Stimulated activated CD4-positive, alpha-beta T cell treated with anti-CD3 and anti-CD28 coated beads, Interleukin-1b, Interleukin-23, amount 100 ng/mL, for 48 hours (primary cell): ENCODE measurements around the gene NRG3.

Source experiments
- DNase-seq: peaks from one replicate; pipeline ENCODE4 v3.0.0-alpha.2; 2020

NRG3 gene

DNA sequence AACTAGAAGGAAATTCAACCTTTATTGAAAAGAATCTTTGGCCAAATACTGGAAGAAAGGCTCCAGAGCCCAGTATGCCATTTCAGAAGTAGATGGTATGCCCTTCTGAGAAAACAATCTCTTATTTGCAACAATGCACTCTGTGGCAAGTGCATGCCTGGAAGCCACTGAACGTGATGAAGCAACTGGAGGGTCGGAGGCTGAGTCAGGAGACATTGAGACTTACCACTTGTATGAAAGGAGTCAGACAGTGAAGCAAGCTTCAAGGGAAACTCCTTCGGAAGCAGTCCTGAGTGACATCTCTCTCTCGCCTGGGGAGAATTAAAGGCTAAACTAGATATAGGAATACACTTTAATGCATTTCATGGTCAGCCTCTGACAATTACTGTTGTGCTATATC lies 353.7 kb downstream of the NRG3 start:
- DNase-seq, result no peak

DNA sequence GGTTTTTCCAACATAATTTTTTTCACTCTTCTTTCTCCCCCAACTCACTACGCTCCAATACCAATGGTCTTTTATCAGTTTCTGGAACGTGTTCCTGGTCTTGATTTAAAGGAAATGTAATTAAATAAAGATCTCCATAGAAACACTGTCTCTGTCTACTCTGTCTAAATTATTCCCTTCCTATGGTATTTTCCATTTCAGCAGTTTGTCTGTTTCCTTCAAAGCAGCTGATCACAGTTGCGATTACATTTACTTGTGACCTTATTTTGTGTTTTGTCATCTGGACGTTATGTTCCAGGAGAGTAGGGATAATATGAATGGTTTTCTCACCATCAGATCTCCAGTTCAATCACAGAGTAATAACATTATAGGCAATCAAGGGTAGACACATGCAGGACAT lies 359.2 kb downstream of the NRG3 start:
- no peak for DNase-seq

DNA sequence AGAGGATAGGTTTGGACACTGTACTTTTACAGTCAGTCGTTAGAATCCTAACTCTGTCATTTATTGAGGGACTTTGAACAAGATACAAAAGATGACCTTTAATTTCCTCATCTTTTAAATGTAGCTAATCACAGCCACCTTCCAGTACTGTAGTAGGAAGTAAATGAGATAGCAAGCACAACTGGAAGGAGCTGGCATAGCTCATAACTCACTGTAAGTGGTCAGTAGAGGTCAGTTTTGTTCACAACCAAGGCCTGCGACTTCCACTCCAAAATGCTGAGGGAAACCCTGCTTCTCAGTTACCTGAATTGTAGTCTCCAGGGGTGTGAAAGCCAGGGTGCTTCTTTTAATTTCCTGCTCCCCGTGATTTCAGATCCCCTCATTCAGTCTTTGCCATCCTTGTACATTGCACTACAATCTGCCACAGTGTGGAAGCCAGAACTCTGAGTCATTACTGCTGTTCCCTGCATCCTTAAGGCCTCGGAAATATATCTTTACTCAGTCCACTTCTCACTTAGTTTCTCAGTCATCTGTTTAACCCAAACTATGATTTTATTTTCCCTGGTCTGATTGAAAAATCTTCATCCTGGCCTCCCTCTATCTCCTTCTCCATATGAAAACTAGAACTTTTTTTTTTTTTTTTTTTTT lies 361.2 kb downstream of the NRG3 start:
- DNase-seq, result no peak

DNA sequence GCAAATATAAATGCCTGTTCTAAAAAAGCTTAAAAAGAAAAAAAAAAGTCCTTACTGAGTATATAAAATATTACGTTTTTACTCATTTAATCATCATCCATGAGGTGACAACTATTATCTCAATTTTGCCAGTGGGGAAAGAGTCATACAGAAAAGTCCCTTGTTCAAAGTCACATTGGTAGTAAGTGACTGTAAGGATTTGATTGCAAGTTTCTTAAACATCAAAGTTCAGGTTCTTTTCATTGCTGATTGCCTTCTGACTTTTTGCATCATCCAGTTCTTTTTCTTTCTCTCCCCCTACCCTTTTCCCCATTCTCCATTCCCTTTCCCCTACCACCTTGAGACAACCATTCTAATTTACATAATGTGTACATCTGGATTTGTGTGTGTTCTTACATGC lies 363.3 kb downstream of the NRG3 start:
- DNase-seq, result no peak

DNA sequence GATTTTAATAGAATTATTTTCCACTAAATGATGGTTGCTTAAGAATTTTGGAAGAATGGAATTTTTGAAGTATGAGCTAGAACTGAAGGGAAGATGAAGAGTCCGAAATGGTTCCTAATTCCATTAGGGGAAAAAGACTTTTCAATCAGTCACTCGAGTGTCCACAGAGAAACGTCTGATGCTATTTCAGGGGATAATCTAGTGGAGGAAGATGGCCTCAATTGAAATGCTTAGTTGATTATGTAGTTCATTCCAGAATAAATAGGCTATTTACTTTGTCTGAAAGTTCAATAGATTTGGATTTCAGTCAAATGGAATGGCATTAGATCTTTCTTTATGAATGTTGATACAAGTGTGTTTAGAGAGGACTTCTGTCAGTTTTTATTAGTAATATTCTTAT lies 365.4 kb downstream of the NRG3 start:
- DNase-seq, result no peak

DNA sequence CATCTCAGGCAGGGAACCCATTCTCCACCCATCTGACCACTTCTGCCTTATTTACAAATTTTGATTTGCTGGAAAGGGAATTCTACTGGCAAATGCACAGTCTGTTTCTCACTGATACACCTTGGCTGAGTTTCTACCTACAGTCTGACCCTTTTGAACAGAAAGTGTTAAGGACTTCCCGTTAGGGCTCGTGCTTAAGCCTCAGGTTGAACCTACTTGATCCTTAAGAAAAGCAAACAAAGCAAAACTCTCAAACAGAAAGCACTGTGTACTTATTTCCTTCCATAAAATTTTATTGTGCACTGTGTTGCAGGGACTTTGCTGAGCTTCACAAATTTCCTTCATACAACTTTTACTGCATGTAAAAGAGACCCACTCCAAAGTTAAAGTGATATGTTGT lies 367.8 kb downstream of the NRG3 start:
- no peak for DNase-seq

DNA sequence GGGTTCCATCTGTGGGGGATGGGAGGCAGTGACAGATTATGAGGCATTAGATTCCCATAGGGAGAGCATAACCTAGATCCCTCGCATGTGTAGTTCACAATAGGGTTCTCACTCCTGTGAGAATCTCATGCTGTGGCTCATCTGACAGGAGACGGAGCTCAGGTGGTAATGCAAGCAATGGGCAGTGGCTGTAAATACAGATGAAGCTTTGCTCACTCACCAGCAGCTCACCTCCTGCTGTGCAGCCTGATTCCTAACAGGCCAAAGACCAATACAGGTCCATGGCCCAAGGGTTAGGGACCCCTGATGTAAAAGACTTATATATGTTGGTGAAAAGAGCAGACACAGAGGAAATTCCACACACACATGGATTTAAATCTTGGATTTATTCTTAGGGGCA lies 370.2 kb downstream of the NRG3 start:
- no peak for DNase-seq

DNA sequence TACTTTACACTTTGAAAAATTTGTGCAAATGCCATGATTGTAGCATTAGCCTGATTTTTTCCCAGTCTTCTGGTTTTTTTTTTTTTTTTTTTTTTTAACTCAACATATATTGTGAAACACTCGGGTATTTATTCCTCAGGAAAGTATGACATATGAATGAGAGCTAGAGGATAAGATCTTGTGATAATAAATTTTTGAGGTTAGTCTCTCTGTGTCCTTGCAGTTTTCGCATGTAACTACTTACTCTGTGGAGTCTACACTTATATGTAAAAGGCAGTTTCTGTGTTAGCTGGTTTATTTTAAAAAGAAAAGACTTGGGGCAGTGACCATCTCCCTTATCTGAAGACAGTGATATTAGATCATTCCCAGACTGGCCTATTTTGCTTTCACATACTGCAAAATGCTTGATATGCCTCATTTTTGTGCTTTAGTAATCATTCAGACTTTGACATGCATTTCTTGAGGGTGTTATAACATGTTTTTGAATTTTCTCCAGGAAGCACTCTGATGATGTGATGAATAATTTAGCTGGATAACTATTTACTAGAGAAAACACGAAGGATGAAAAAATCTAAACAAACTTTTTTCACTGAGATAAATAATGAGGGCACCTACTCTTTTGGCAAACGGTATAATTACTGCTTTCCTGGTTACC lies 371.0 kb downstream of the NRG3 start:
- DNase-seq, result no peak

DNA sequence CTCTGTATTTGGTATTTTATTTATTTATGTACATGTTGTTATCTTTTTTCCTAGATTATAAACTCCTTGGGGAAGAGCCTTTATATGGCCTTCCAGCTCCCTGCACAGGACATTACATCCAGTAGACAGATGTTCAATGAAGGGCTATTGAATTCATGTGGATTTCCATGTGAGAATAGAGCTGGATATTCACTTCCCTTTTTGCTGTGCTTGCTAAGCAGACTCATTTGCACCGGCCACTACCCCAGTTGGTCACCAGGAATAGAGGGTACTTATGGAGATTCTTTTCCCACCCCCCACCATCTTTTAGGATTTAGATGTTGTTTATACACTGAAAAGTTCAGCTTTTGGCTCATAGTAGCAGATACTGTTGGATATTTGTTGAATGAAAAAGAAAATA lies 374.1 kb downstream of the NRG3 start:
- no peak for DNase-seq

DNA sequence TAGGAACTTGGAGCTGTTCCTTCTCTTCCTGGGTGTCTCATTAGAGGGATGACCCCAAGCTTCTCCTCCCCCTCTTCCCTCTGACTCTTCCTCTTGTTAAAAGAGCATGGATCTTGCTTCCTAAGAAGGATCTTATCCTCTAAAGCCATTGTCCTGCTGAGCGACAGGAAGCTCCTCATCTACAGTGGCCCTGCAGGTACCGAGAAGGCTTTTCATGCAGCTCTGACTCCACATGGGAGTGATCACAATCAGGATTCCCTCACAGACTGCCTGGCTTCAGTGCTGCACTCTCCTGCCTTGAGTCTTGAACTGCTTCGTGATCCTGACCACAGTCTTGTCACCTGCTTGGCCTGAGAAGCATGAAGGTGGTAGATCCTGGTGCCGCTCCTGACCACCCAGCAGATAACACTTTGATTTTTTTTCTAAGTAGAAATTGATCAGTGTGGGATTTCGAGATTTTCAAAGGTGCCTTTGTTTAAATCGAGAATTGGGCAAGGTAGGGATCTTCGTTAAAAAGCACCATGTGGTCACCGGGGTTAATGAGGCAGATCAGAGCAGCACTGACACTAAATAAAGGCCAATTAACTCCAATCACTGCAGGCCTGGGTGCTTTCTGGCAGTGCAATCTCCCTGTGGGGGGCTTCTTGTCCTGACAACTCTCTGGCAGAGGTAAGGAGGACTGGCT lies 376.4 kb downstream of the NRG3 start:
- DNase-seq, result no peak

DNA sequence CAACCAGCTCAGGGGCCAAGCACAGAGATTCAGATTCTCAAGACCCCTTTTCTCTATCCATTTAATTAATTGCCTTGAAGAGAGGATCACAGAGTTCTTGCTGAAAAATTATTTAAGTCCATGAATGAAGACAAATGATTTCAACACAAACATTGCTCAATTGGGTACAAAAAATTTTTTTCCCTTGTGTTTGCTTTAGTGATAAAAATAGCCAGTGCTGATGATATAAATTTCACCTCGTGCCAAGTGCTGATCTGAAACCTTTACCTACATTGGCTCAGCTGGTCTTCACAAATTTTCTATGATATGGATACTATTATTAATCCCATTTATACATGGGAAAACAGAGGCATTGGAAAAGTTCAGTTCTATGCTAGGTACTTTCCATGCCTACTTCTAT lies 377.1 kb downstream of the NRG3 start:
- no peak for DNase-seq

DNA sequence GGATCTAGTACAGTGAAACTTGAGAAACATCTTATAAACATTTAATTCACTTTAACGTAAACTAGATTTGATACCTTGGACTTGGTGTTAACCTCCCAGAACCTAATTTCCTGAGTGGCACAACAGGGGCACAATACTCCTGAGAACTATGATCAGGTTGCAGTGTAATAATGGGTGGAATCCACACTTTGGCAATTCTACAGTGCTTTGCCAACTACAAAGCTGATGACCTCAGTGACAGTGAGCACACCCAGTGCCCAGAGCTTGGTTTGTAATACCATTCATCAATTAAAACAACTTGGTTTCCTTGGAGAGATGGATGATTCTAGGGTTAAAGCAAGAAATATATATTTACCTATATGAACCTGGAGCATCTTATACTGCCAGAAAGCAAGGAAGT lies 379.2 kb downstream of the NRG3 start:
- no peak for DNase-seq

DNA sequence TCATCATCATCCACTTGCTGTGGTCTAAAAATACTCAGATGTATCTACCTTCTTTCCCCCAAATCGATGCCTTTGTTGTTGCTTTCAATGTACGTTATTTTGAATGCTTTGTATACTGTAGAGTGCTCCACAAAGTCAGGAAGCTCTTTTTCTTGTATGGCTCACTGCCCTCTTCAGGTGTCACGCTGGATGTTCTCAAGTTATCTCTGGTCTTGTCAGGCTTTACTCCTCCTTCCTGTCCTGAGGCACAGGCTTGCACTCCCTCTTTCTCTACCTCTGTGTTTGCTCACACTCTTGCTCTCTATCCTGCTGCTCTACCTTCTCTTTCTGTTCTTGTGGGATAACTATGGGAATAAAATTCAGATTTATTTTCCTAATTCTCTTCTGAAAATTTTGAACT lies 381.3 kb downstream of the NRG3 start:
- no peak for DNase-seq

DNA sequence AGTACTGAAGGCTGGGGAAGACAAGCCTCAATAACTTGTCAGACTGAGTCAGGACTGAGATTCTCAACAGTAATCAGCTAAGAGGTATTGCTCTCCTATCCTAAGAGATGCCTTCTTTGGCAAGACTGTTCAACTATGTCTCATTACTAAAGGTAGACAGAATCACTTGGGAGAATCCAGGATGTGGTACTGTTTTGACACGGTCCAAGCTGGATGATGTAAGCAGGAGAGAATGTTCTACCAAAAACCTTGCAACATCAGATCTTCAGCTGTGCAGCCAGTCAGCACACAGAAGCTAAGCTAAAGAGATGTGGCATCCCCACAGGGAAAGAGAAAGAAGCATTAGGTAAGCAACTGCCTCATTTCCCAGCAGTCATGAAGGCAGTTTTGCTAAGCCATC lies 391.4 kb downstream of the NRG3 start:
- DNase-seq, result no peak

DNA sequence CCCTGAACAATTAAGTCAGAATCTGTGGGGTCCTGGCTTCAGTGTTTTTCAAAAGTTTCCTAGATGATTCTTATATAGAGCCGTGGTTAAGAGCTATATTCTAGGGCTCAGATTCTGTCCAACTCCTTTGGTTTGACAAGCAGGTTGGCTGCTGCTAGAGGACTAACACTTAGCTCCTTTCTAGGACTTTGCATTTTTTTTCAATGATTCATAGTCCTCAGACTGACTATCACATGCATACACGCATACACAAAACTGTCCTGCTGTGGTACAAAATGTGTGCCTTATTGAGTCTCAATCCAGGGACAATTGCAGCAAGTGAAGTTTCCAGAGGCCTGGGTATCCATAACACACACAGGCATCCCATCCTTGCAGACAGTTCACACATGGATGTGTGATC lies 392.0 kb downstream of the NRG3 start:
- no peak for DNase-seq

DNA sequence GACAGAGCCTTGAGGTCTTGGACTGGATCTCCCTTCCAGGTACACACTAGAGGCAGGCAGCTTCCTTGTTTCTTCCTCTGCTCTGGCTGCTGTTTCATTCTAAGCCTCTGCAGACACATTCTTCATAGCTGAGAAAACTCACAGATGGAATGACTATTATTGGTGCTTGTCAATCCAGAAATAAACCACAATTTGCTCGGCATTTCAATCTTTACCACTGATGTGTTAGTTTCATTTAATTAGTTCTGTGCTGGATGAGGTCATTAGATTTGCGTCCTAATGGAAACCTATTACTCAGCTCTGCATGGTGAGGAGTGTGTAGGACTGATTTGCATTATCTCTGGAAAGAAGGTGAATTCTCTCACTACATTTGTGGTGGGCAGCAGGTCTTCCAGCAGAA lies 392.5 kb downstream of the NRG3 start:
- DNase-seq, result no peak

DNA sequence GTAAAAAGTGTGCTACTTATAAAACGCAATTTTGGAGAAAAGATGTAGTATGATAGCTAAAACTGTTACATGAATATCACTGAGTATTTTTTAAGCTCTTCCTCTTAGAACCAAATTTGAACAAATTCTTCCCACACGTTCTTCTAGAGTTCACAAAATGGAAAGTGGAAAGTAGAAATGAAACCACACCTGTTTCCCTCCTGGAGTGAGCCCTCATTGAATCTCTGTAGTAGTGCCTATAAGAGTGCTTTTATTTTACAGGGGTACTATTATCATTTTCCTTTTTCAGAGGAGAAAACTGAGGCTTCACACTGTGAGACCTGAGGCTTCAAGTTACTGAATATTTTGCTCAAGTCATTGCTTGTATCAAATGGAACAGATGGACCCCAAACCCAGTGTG lies 393.0 kb downstream of the NRG3 start:
- no peak for DNase-seq

DNA sequence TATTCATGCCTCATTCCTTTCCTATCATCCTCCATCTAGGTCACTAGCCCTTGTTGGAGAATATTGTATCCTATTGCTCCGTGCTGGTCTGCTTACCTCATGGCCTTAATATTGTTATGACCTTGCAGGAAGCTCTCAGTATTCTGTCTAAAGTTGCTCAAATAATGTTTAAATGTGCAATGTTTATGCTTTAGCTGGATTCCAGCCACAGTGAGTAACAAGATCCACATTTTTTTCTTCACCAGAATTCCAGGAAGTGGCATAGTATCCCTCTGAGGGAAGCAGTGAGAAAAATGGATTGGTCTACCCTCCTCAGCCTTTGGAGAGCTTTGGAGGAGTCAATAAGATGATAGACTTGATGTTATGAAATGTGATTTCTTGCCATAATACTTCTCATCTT lies 402.6 kb downstream of the NRG3 start:
- no peak for DNase-seq

DNA sequence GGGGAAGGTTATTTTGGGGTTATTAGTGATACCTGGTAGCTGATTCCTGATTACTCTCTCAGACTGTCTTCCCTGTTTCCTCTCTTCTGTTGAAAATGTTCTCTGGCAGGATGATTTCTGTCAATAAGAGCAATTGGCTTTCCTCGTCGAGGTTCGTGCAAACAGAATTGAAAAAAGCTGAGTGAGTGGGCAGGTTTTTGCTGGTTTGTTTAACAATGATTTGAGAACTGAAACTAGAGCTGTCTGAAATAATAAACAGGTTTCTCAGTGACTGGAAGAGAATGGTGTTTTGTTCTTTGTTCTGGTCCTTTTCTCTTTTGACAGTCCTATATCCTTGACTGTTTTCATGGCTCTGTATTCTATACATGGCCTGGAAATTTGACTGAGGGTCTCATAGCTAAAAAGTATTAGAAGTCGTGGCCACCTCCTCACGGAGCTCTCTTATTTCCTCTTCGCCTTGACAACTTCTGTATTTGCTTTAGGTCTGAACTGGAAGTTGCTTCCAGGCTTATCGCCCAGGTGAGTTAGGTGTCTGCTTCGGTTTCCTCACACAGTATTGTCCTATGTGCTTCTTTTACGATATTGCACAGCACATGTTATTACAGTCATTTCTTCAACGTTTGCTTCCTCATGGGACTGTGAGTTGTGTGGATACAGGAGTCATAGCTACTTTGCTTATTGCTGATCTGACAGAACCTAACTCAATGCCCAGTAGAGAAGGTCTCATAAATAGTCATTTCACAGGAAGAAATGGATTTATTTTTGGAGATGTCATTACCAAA lies 403.6 kb downstream of the NRG3 start:
- DNase-seq, result no peak

DNA sequence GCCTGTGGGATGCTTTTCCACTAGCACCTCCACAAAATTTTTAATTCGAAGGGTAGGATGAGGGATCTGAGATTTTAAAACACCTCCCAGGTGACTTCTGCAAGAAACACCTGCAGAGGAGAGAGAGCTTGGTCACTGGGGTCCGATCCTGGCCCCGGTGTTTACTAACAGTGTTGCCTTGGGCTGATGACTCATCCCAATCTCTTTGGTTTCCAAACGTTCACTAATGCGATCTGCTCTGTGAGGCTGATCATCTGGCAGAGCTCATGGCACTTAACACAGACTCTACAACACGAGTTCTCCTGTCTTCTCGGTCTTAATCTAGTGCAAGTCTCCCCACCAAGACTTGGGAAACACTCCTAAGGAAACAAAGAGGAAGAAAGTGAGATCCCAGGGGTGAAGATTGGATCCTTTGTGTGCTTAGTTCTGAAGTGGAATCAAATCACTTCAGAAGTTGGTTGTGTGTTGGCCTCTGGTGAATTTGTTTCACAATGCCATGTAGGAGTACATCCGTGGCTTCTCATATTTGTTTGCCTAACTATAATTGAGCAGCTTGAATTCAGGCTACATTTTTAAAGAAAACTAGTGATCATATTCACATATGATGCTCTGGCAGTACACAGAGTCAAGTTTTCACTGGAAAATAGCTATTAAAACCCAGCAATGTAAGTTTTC lies 407.9 kb downstream of the NRG3 start:
- no peak for DNase-seq

DNA sequence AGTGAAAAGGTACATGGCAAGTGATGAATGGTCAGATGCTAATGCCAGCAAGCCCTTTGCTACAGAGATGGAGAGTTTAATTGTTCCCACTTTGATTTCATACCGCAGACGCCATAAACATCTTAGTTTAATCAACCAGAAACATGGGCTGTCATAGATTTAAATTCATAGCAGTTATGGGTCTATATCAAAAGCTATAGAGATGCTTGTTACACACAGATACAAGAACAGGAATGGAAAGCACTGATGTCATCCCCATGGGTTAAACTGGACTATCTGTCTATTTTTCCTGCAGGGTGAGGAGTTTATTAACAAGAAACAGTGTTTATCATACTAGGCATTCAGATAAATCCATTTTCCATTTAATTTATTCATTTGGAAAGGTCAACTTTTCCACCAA lies 409.2 kb downstream of the NRG3 start:
- no peak for DNase-seq

DNA sequence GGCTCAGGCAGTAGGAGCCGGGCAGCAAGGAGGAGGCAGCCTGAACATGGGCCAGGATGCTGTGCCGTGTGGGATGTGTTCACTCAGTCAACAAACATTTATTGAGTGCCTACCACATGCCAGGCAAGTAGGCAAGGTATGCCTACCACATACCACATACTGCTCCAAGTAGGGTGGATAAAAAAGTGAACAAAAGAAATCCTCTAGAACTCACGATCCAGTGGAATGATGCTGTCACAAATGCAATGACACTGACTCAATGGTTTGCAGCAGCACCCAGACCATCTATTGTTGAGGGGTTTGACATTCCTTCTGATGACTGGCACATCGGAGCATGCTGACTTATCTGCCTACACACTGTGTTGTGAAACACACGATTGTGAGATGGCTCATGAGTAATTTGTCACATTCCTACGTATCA lies 413.5 kb downstream of the NRG3 start:
- DNase-seq, result no peak

DNA sequence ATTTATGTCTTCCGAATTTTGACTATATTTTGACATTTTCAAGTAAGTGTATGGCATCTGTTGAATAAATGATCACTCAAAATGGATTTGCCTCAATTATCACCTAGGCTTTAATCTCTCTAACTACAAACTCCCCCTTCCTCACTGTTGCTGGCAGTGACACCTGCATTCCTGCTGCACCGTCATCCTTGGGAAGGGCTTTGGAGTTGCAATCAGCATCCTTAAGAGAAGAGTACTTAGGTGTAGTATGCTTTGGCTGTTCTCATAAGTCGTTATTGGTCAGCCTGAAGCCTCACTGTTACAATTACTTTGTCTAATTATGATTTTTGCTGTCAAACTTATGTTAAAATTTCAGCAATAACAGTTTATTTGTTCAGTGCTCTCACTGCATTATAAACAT lies 415.0 kb downstream of the NRG3 start:
- DNase-seq, result no peak
